Measurements from ENCODE around the gene KCNIP4.

The KCNIP4 gene

GRCh38 chr4:20698382-20698781 is 1250.2 kb downstream of the KCNIP4 start:
- no peak for DNase-seq

- DNase-seq = no peak
Observed at GRCh38 chr4:20696815-20697214, 1251.8 kb downstream of the KCNIP4 start.

- DNase-seq = no peak
Observed at GRCh38 chr4:20687864-20688263, 1260.7 kb downstream of the KCNIP4 start.

GRCh38 chr4:20684852-20685763 is 1263.5 kb downstream of the KCNIP4 start:
- DNase-seq = peak; percentile 40

- no peak for DNase-seq
Observed at GRCh38 chr4:20683766-20684165, 1264.8 kb downstream of the KCNIP4 start.

- no peak for DNase-seq
Observed at GRCh38 chr4:20682853-20683252, 1265.7 kb downstream of the KCNIP4 start.

- DNase-seq = no peak
Observed at GRCh38 chr4:20681271-20681670, 1267.3 kb downstream of the KCNIP4 start.

- DNase-seq = no peak
Observed at GRCh38 chr4:20680736-20681135, 1267.8 kb downstream of the KCNIP4 start.

- no peak for DNase-seq
Observed at GRCh38 chr4:20679951-20680350, 1268.6 kb downstream of the KCNIP4 start.
